Measurements from ENCODE around the gene TOE1.

TOE1 gene

DNA sequence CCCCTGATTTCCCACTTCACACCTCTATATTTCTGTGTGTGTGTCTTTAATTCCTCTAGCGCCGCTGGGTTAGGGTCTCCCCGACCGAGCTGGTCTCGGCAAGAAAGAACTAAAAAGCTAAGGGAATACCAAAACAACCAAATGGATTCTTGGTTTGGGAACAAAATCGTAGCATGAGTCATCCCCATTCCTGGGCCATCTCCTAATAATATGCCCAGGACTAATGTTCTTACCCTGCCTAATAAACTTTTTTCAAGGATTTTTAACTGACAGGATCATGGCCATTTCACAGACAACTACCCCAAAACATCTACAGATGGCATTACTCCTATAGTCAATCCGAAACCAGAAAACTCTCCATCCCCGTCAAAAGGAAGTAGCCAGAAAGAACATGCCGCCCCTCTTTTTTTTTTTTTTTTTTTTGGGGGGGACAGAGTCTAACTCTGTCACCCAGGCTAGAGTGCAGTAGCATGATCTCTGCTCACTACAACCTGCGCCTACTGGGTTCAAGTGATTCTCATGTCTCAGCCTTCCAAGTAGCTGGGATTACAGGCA lies 17.4 kb upstream of the TOE1 start:
- Histone ChIP-seq H3K27ac (ENCODE audit: low read depth, low read length) (no peak overlapping the region), H3K27me3 (ENCODE audit: control insufficient read depth, low read length) (no peaks in the 10 kb centered on the region), H3K9me3 (ENCODE audit: control insufficient read depth, insufficient read depth, low read length) (no peaks in the 10 kb centered on the region), H4K20me1 (ENCODE audit: control insufficient read depth, insufficient read depth, low read depth, low read length) (no peaks in the 10 kb centered on the region), H3K9me2 (replicated peaks; ENCODE audit: control insufficient read depth, low read length) (no peaks in the 10 kb centered on the region), H3F3A (ENCODE audit: control insufficient read depth, insufficient read depth) (no peaks in the 10 kb centered on the region), H3K79me2 (ENCODE audit: control insufficient read depth, low read length) (peaks cover 14% of the 10 kb centered on the region), H3K36me3 (ENCODE audit: control insufficient read depth, low read length) (peaks cover 6% of the 10 kb centered on the region; the same call in 1 of the 2 replicates), H3K4me1 (ENCODE audit: control insufficient read depth, low read length) (peaks cover 19% of the 10 kb centered on the region), H3K4me2 (ENCODE audit: low read length) (no peak overlapping the region), H3K4me3 (ENCODE audit: low read length) (no peak overlapping the region)
- TF ChIP-seq EZH2phosphoT487 (IDR thresholded peaks at IDR 0.05; ENCODE audit: borderline replicate concordance, low read length): no peak
- TF ChIP-seq, protein P1, sequence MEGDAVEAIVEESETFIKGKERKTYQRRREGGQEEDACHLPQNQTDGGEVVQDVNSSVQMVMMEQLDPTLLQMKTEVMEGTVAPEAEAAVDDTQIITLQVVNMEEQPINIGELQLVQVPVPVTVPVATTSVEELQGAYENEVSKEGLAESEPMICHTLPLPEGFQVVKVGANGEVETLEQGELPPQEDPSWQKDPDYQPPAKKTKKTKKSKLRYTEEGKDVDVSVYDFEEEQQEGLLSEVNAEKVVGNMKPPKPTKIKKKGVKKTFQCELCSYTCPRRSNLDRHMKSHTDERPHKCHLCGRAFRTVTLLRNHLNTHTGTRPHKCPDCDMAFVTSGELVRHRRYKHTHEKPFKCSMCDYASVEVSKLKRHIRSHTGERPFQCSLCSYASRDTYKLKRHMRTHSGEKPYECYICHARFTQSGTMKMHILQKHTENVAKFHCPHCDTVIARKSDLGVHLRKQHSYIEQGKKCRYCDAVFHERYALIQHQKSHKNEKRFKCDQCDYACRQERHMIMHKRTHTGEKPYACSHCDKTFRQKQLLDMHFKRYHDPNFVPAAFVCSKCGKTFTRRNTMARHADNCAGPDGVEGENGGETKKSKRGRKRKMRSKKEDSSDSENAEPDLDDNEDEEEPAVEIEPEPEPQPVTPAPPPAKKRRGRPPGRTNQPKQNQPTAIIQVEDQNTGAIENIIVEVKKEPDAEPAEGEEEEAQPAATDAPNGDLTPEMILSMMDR (IDR thresholded peaks at IDR 0.05; ENCODE audit: low read depth, low read length, poor library complexity, severe bottlenecking): no peak

DNA sequence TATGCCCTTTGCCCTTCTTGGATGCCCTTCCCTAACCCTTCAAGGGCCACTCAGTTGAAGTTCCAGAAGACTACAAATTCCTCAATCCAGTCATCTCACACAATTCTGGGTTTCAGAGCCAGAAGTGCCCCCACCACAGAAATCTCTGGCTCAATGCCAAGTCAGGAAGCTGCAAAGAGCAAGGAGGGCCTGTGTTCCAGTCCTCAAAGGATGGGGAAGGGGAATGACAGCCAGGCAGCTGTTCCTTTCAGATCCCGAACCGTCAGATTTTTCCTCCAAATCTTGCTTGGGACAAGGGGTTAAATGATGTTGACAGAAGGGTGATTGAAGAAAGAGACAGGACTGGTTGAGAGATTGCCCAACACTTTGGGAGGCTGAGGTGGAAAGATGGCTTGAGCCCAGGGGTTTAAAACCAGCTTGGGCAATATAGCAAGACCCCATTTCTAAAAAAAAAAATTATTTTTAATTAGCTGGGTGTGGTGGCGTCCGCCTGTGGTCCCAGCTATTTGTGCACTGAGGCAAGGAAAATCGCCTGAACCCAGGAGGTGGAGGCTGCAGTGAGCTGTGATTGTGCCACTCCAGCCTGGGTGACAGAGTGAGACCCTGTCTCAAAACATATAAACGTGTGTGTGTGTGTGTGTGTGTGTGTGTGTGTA lies 14.0 kb upstream of the TOE1 start:
- H3K4me3 ChIP-seq (ENCODE audit: low read length): peak overlapping the region; percentile 78
- TF ChIP-seq, protein P1 (IDR thresholded peaks at IDR 0.05; ENCODE audit: low read depth, low read length, poor library complexity, severe bottlenecking): no peak
- TF ChIP-seq EZH2phosphoT487 (IDR thresholded peaks at IDR 0.05; ENCODE audit: borderline replicate concordance, low read length): no peak
- H4K20me1 ChIP-seq (ENCODE audit: control insufficient read depth, insufficient read depth, low read depth, low read length): no peaks in the 10 kb centered on the region
- no peaks in the 10 kb centered on the region for H3K27me3 ChIP-seq (ENCODE audit: control insufficient read depth, low read length)
- H3K79me2 ChIP-seq (ENCODE audit: control insufficient read depth, low read length): peaks cover 30% of the 10 kb centered on the region
- H3K4me2 ChIP-seq (ENCODE audit: low read length): peak overlapping the region; percentile 89
- peaks cover 34% of the 10 kb centered on the region for H3K4me1 ChIP-seq (ENCODE audit: control insufficient read depth, low read length)
- H3K9me3 ChIP-seq (ENCODE audit: control insufficient read depth, insufficient read depth, low read length): no peaks in the 10 kb centered on the region
- H3F3A ChIP-seq (ENCODE audit: control insufficient read depth, insufficient read depth): peaks cover 10% of the 10 kb centered on the region
- H3K27ac ChIP-seq (ENCODE audit: low read depth, low read length): peak overlapping the region; percentile 36; the same call in 1 of the 2 replicates
- no peaks in the 10 kb centered on the region for H3K9me2 ChIP-seq (replicated peaks; ENCODE audit: control insufficient read depth, low read length)
- peaks cover 25% of the 10 kb centered on the region for H3K36me3 ChIP-seq (ENCODE audit: control insufficient read depth, low read length)

- no peaks in the 10 kb centered on the region for H3K9me2 ChIP-seq (replicated peaks; ENCODE audit: control insufficient read depth, low read length)
- TF ChIP-seq, protein P1 (IDR thresholded peaks at IDR 0.05; ENCODE audit: low read depth, low read length, poor library complexity, severe bottlenecking): peak; percentile 13
- no peak for TF ChIP-seq EZH2phosphoT487 (IDR thresholded peaks at IDR 0.05; ENCODE audit: borderline replicate concordance, low read length)
- H3K4me1 ChIP-seq (ENCODE audit: control insufficient read depth, low read length): peaks cover 34% of the 10 kb centered on the region
- H3K4me2 ChIP-seq (ENCODE audit: low read length): peak within 1 kb of the TSS; percentile 89
- peak within 1 kb of the TSS; percentile 78 for H3K4me3 ChIP-seq (ENCODE audit: low read length)
- H3F3A ChIP-seq (ENCODE audit: control insufficient read depth, insufficient read depth): peaks cover 10% of the 10 kb centered on the region
- H3K27ac ChIP-seq (ENCODE audit: low read depth, low read length): peak within 1 kb of the TSS; percentile 36
- no peaks in the 10 kb centered on the region for H3K9me3 ChIP-seq (ENCODE audit: control insufficient read depth, insufficient read depth, low read length)
- no peaks in the 10 kb centered on the region for H4K20me1 ChIP-seq (ENCODE audit: control insufficient read depth, insufficient read depth, low read depth, low read length)
- peaks cover 27% of the 10 kb centered on the region for H3K36me3 ChIP-seq (ENCODE audit: control insufficient read depth, low read length)
- peaks cover 30% of the 10 kb centered on the region for H3K79me2 ChIP-seq (ENCODE audit: control insufficient read depth, low read length)
- H3K27me3 ChIP-seq (ENCODE audit: control insufficient read depth, low read length): no peaks in the 10 kb centered on the region
Measured at GRCh38 chr1:45326627-45327623, 13.0 kb upstream of the TOE1 start, which contains the start of gene HPDL. TSS of gene HPDL (plus strand) at chr1:45326895. CDS start at chr1:45327149, 254 bp downstream.
